HepG2 (cell line): ENCODE data around the gene KLF11.

Experiments
- HNF4G ChIP-seq, 2 experiments: sonication (generic) in 1 of 2; formaldehyde crosslinking in 1 of 2; IDR thresholded peaks; 2 replicates each; pipeline versions ENCODE4 v1.4.0 to v1.6.1; 2011 to 2020; ENCODE audit warnings: borderline replicate concordance in 2 of 2, low read depth in 2 of 2, mild to moderate bottlenecking in 2 of 2, low read length in 1 of 2, missing genetic modification reagents in 1 of 2, moderate library complexity in 1 of 2
- POLR2A ChIP-seq, 2 experiments: IDR thresholded peaks; 2 replicates each; pipeline ENCODE4 v1.6.1; 2011; ENCODE audit warnings: low read depth in 2 of 2, low read length in 2 of 2, mild to moderate bottlenecking in 1 of 2, moderate library complexity in 1 of 2; ENCODE audit not compliant: insufficient read depth in 1 of 2
- SNAPC2 ChIP-seq: sonication (generic); formaldehyde crosslinking; IDR thresholded peaks from 2 replicates; pipeline ENCODE4 v1.8.1; 2022; ENCODE audit warnings: mild to moderate bottlenecking, missing genetic modification reagents
- TF ChIP-seq, protein P1 (sequence below): sonication (generic); formaldehyde crosslinking; IDR thresholded peaks from 2 replicates; pipeline ENCODE4 v1.4.0; 2020; ENCODE audit warnings: missing genetic modification reagents, mild to moderate bottlenecking, borderline replicate concordance

- TF ChIP-seq, protein P1, sequence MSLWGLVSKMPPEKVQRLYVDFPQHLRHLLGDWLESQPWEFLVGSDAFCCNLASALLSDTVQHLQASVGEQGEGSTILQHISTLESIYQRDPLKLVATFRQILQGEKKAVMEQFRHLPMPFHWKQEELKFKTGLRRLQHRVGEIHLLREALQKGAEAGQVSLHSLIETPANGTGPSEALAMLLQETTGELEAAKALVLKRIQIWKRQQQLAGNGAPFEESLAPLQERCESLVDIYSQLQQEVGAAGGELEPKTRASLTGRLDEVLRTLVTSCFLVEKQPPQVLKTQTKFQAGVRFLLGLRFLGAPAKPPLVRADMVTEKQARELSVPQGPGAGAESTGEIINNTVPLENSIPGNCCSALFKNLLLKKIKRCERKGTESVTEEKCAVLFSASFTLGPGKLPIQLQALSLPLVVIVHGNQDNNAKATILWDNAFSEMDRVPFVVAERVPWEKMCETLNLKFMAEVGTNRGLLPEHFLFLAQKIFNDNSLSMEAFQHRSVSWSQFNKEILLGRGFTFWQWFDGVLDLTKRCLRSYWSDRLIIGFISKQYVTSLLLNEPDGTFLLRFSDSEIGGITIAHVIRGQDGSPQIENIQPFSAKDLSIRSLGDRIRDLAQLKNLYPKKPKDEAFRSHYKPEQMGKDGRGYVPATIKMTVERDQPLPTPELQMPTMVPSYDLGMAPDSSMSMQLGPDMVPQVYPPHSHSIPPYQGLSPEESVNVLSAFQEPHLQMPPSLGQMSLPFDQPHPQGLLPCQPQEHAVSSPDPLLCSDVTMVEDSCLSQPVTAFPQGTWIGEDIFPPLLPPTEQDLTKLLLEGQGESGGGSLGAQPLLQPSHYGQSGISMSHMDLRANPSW: no peak
- TF ChIP-seq HNF4G (IDR thresholded peaks at IDR 0.05; ENCODE audit: borderline replicate concordance, low read depth, low read length): no peak
- no peak for TF ChIP-seq HNF4G (CRISPR knock-in tag; IDR thresholded peaks at IDR 0.05; ENCODE audit: borderline replicate concordance, low read depth)
- no peak for TF ChIP-seq SNAPC2
- TF ChIP-seq POLR2A (IDR thresholded peaks at IDR 0.05; ENCODE audit: insufficient read depth in 1 of 2, low read depth in 2 of 2, low read length in 2 of 2): no peak
Observed at GRCh38 chr2:10019174-10019573, 24.2 kb upstream of the KLF11 start.
